HAP-1 (cell line): ENCODE measurements around the gene SIPA1L3.

ENCODE experiments used
- DNase-seq, 2 experiments: peaks; one replicate each; pipeline ENCODE4 v3.0.0-alpha.2; 2016 to 2020; ENCODE audit warnings: low spot score in 2 of 2
- H3K27me3 ChIP-seq: fragments of 250-450 bp; sonication (Bioruptor Pico); 2 replicates; pipeline ENCODE4 v1.5.1; 2020; ENCODE audit warnings: low read depth, mild to moderate bottlenecking, moderate library complexity
- H3K36me3 ChIP-seq: fragments of 250-450 bp; sonication (Bioruptor Pico); replicated peaks from 2 replicates; pipeline ENCODE4 v1.5.1; 2020; ENCODE audit warnings: mild to moderate bottlenecking
- H3K4me1 ChIP-seq: fragments of 250-450 bp; sonication (Bioruptor Pico); 2 replicates; pipeline ENCODE4 v1.5.1; 2020; ENCODE audit warnings: mild to moderate bottlenecking
- H3K4me3 ChIP-seq: fragments of 250-450 bp; sonication (Bioruptor Pico); 2 replicates; pipeline ENCODE4 v1.5.1; 2020; ENCODE audit warnings: mild to moderate bottlenecking, moderate library complexity
- H3K9me3 ChIP-seq: fragments of 250-450 bp; sonication (Bioruptor Pico); 2 replicates; pipeline ENCODE4 v1.5.1; 2020; ENCODE audit warnings: mild to moderate bottlenecking, moderate library complexity
- in situ Hi-C: fragments of 300-500 bp; cut with MboI; formaldehyde crosslinking; loops from 3 replicates; pipeline ENCODE4 v1.14.3; 2020; ENCODE audit warnings: low sequenced_read_pairs, inconsistent platforms, mixed read lengths

SIPA1L3 gene

GRCh38 chr19:38072776-38073750 lies 166.1 kb downstream of the SIPA1L3 start:
- no peaks in the 10 kb centered on the region for H3K36me3 ChIP-seq
- H3K9me3 ChIP-seq = no peaks in the 10 kb centered on the region
- no peak overlapping the region for H3K4me3 ChIP-seq
- no peak for DNase-seq
- no peaks in the 10 kb centered on the region for H3K27me3 ChIP-seq
- no peaks in the 10 kb centered on the region; the same call in 1 of the 2 replicates for H3K4me1 ChIP-seq
- in situ Hi-C loops = no loop called here

- Histone ChIP-seq H3K4me1 (no peaks in the 10 kb centered on the region; the same call in 1 of the 2 replicates), H3K4me3 (no peak overlapping the region), H3K36me3 (no peaks in the 10 kb centered on the region), H3K9me3 (no peaks in the 10 kb centered on the region), H3K27me3 (no peaks in the 10 kb centered on the region)
- peak in 1 of 2 experiments; percentile 16 for DNase-seq
- in situ Hi-C loops = no loop called here
These were observed 167.1 kb downstream of the SIPA1L3 start for GRCh38 chr19:38073841-38074685.

- in situ Hi-C loops = loop anchor here (25.0 kb wide), 1 partner anchor 164 kb away; the partner anchor contains the start of genes SIPA1L3 and WDR87
- Histone ChIP-seq H3K4me3 (no peak overlapping the region), H3K36me3 (no peaks in the 10 kb centered on the region), H3K27me3 (no peaks in the 10 kb centered on the region), H3K4me1 (peaks cover 8% of the 10 kb centered on the region), H3K9me3 (no peaks in the 10 kb centered on the region; the same call in 1 of the 2 replicates)
- no peak for DNase-seq
These were observed 169.3 kb downstream of the SIPA1L3 start for GRCh38 chr19:38076337-38076736.

- Histone ChIP-seq H3K36me3 (no peaks in the 10 kb centered on the region), H3K9me3 (no peaks in the 10 kb centered on the region; the same call in 1 of the 2 replicates), H3K27me3 (no peaks in the 10 kb centered on the region), H3K4me1 (peaks cover 8% of the 10 kb centered on the region), H3K4me3 (no peak overlapping the region)
- in situ Hi-C loops = loop anchor here (25.0 kb wide), 1 partner anchor 166 kb away; the partner anchor contains the start of genes SIPA1L3 and WDR87
- no peak for DNase-seq
These were observed 171.4 kb downstream of the SIPA1L3 start for GRCh38 chr19:38078302-38078930.

GRCh38 chr19:38079926-38080380 lies 172.9 kb downstream of the SIPA1L3 start:
- Histone ChIP-seq H3K27me3 (no peaks in the 10 kb centered on the region), H3K36me3 (no peaks in the 10 kb centered on the region), H3K4me1 (peaks cover 8% of the 10 kb centered on the region), H3K9me3 (no peaks in the 10 kb centered on the region; the same call in 1 of the 2 replicates), H3K4me3 (no peak overlapping the region)
- DNase-seq = no peak
- in situ Hi-C loops = loop anchor here (25.0 kb wide), 1 partner anchor 168 kb away; the partner anchor contains the start of genes SIPA1L3 and WDR87

GRCh38 chr19:38081547-38082255 lies 174.7 kb downstream of the SIPA1L3 start:
- H3K27me3 ChIP-seq = no peaks in the 10 kb centered on the region
- H3K4me3 ChIP-seq = no peak overlapping the region
- DNase-seq = no peak
- H3K4me1 ChIP-seq = peaks cover 8% of the 10 kb centered on the region
- H3K36me3 ChIP-seq = no peaks in the 10 kb centered on the region; the same call in 1 of the 2 replicates
- H3K9me3 ChIP-seq = no peaks in the 10 kb centered on the region; the same call in 1 of the 2 replicates
- in situ Hi-C loops = loop anchor here (25.0 kb wide), 1 partner anchor 169 kb away; the partner anchor contains the start of genes SIPA1L3 and WDR87

- Histone ChIP-seq H3K9me3 (no peaks in the 10 kb centered on the region; the same call in 1 of the 2 replicates), H3K27me3 (no peaks in the 10 kb centered on the region), H3K4me1 (peaks cover 8% of the 10 kb centered on the region), H3K4me3 (no peak overlapping the region), H3K36me3 (no peaks in the 10 kb centered on the region; the same call in 1 of the 2 replicates)
- no peak for DNase-seq
- in situ Hi-C loops = loop anchor here (25.0 kb wide), 1 partner anchor 170 kb away; the partner anchor contains the start of genes SIPA1L3 and WDR87
These were observed 175.5 kb downstream of the SIPA1L3 start for GRCh38 chr19:38082256-38083118.

GRCh38 chr19:38084196-38084595 lies 177.2 kb downstream of the SIPA1L3 start:
- Histone ChIP-seq H3K27me3 (no peaks in the 10 kb centered on the region), H3K4me1 (peaks cover 8% of the 10 kb centered on the region), H3K9me3 (no peaks in the 10 kb centered on the region; the same call in 1 of the 2 replicates), H3K36me3 (no peaks in the 10 kb centered on the region; the same call in 1 of the 2 replicates), H3K4me3 (no peak overlapping the region)
- DNase-seq = no peak
- in situ Hi-C loops = loop anchor here (25.0 kb wide), 1 partner anchor 172 kb away; the partner anchor contains the start of genes SIPA1L3 and WDR87

- Histone ChIP-seq H3K36me3 (peaks cover 5% of the 10 kb centered on the region), H3K4me1 (no peaks in the 10 kb centered on the region), H3K27me3 (no peaks in the 10 kb centered on the region), H3K9me3 (no peaks in the 10 kb centered on the region), H3K4me3 (no peak overlapping the region)
- in situ Hi-C loops = loop anchor here (25.0 kb wide), 1 partner anchor 177 kb away; the partner anchor contains the start of genes SIPA1L3 and WDR87
- DNase-seq = no peak
These were observed 182.4 kb downstream of the SIPA1L3 start for GRCh38 chr19:38089440-38089839.

- in situ Hi-C loops = loop anchor here (25.0 kb wide), 1 partner anchor 181 kb away; the partner anchor contains the start of genes SIPA1L3 and WDR87
- no peak for DNase-seq
- Histone ChIP-seq H3K9me3 (no peaks in the 10 kb centered on the region), H3K4me3 (no peak overlapping the region), H3K4me1 (no peaks in the 10 kb centered on the region), H3K36me3 (peaks cover 5% of the 10 kb centered on the region), H3K27me3 (no peaks in the 10 kb centered on the region)
These were observed 186.1 kb downstream of the SIPA1L3 start for GRCh38 chr19:38093154-38093553.

GRCh38 chr19:38093587-38093986 lies 186.6 kb downstream of the SIPA1L3 start:
- in situ Hi-C loops = loop anchor here (25.0 kb wide), 1 partner anchor 181 kb away; the partner anchor contains the start of genes SIPA1L3 and WDR87
- Histone ChIP-seq H3K4me1 (no peaks in the 10 kb centered on the region), H3K9me3 (no peaks in the 10 kb centered on the region), H3K36me3 (peaks cover 5% of the 10 kb centered on the region), H3K4me3 (no peak overlapping the region), H3K27me3 (no peaks in the 10 kb centered on the region)
- no peak for DNase-seq
